Endodermal cell (in vitro differentiated cells): Measurements from ENCODE around the gene CDK11A. TPM values are rescaled to one million over a fixed set of nuclear protein-coding genes. Genes with fewer than 3 reads are reported as not detected.

Source experiments
- DNase-seq: peaks from one replicate; pipeline ENCODE4 v3.0.0-alpha.2; 2017
- H3K27ac ChIP-seq: 2 replicates; pipeline ENCODE4 v1.5.1; 2013; ENCODE audit warnings: mild to moderate bottlenecking, low read depth, low read length, moderate library complexity
- H3K27me3 ChIP-seq: 2 replicates; pipeline ENCODE4 v1.6.1; 2013; ENCODE audit warnings: mild to moderate bottlenecking, low read length, moderate library complexity; ENCODE audit not compliant: insufficient read depth, control insufficient read depth, poor library complexity, severe bottlenecking
- H3K36me3 ChIP-seq: 2 replicates; pipeline ENCODE4 v1.7.0; 2013; ENCODE audit warnings: mild to moderate bottlenecking, low read length, moderate library complexity; ENCODE audit not compliant: control insufficient read depth, insufficient read depth
- H3K4me1 ChIP-seq: one replicate; pipeline ENCODE4 v1.7.0; 2013; ENCODE audit warnings: low read length; ENCODE audit not compliant: control insufficient read depth, insufficient read depth
- H3K4me3 ChIP-seq: 2 replicates; pipeline ENCODE4 v1.5.1; 2013; ENCODE audit warnings: mild to moderate bottlenecking, low read length, moderate library complexity
- H3K9ac ChIP-seq: 2 replicates; pipeline ENCODE4 v1.6.1; 2013; ENCODE audit warnings: mild to moderate bottlenecking, low read length, moderate library complexity; ENCODE audit not compliant: poor library complexity, severe bottlenecking; ENCODE audit errors: extremely low read depth
- H3K9me3 ChIP-seq: 2 replicates; pipeline ENCODE4 v1.6.1; 2013; ENCODE audit warnings: mild to moderate bottlenecking, low read length, moderate library complexity; ENCODE audit not compliant: control insufficient read depth
- H3K27ac Mint-ChIP-seq: 2 replicates; pipeline ENCODE4 v1.8.0; 2020; ENCODE audit warnings: mixed read lengths
- H3K27me3 Mint-ChIP-seq: 2 replicates; pipeline ENCODE4 v1.8.0; 2021; ENCODE audit warnings: mild to moderate bottlenecking, mixed read lengths; ENCODE audit not compliant: insufficient read depth
- H3K36me3 Mint-ChIP-seq: 2 replicates; pipeline ENCODE4 v1.8.0; 2020; ENCODE audit warnings: low read depth, mixed read lengths
- H3K4me1 Mint-ChIP-seq: 2 replicates; pipeline ENCODE4 v1.8.0; 2020; ENCODE audit warnings: mixed read lengths
- H3K4me3 Mint-ChIP-seq: 2 replicates; pipeline ENCODE4 v1.8.0; 2020; ENCODE audit warnings: mild to moderate bottlenecking, moderate library complexity, mixed read lengths
- H3K9me3 Mint-ChIP-seq: 2 replicates; pipeline ENCODE4 v1.8.0; 2020; ENCODE audit warnings: mild to moderate bottlenecking, mixed read lengths
- CTCF ChIP-seq: fragments of 200-600 bp; sonication (generic); conservative IDR thresholded peaks from 2 replicates; pipeline ENCODE4 v1.5.0; 2021; ENCODE audit warnings: antibody characterized with exemption, mild to moderate bottlenecking
- WGBS, 2 experiments: methylation state at CpG; one replicate each; pipeline versions ENCODE4 v1.1.5 to v1.1.7; 2013; ENCODE audit warnings: missing lambda C conversion rate in 2 of 2, mixed read lengths in 1 of 2; ENCODE audit not compliant: insufficient coverage in 1 of 2, insufficient read length in 1 of 2; 5-methylcytosine and 5-hydroxymethylcytosine counted together
- total RNA-seq, 2 donors: library from RNA; stranded (reverse); fragmentation: NEBNext Ultra II Directional in 1 of 2; extraction: Animal tissue kit (Norgen Biotek cat#: 25700) in 1 of 2; gene quantifications; 2 replicates in 1 of 2; 3 replicates in 1 of 2; pipeline ENCODE4 v1.2.1, GENCODE V29; 2021

CDK11A gene
- total RNA-seq, 2 donors from 2014 or later, result 61.0 to 62.1 TPM

GRCh38 chr1:1763657-1764621, 39.8 kb upstream of the CDK11A start:
- Histone ChIP-seq H3K27ac (no peak overlapping the region), H3K9ac (no peak overlapping the region), H3K27me3 (no peaks in the 10 kb centered on the region), H3K36me3 (peaks cover 52% of the 10 kb centered on the region), H3K4me3 (no peak overlapping the region), H3K9me3 (no peaks in the 10 kb centered on the region), H3K4me1 (no peaks in the 10 kb centered on the region)
- Mint-ChIP-seq H3K27me3 (no peaks in the 10 kb centered on the region), H3K36me3 (peaks cover 73% of the 10 kb centered on the region), H3K9me3 (peaks cover 6% of the 10 kb centered on the region), H3K27ac (no peak overlapping the region), H3K4me1 (no peaks in the 10 kb centered on the region), H3K4me3 (no peak overlapping the region)
- DNase-seq, result no peak
- TF ChIP-seq CTCF, result no peak
- 91 to 97% methylated on average over 26 to 32 of the region's 32 CpGs for WGBS, 2 experiments

- no peaks in the 10 kb centered on the region for H3K4me1 Mint-ChIP-seq
- 96 to 97% methylated on average over 13 to 23 of the region's 23 CpGs for WGBS, 2 experiments
- TF ChIP-seq CTCF, result no peak
These were observed 37.6 kb upstream of the CDK11A start for GRCh38 chr1:1761504-1762376.

GRCh38 chr1:1760715-1761114, 36.6 kb upstream of the CDK11A start:
- no peak for TF ChIP-seq CTCF
- Histone ChIP-seq H3K4me1 (no peaks in the 10 kb centered on the region), H3K27ac (no peak overlapping the region), H3K9ac (no peak overlapping the region), H3K36me3 (peaks cover 41% of the 10 kb centered on the region), H3K4me3 (no peak overlapping the region), H3K9me3 (no peaks in the 10 kb centered on the region), H3K27me3 (no peaks in the 10 kb centered on the region)
- no peaks in the 10 kb centered on the region for H3K9me3 Mint-ChIP-seq
- H3K4me3 Mint-ChIP-seq, result no peak overlapping the region
- WGBS, 2 experiments, result 95 to 96% methylated on average over 10 of the region's 10 CpGs
- no peak for DNase-seq
- no peaks in the 10 kb centered on the region for H3K4me1 Mint-ChIP-seq
- peaks cover 70% of the 10 kb centered on the region for H3K36me3 Mint-ChIP-seq
- H3K27me3 Mint-ChIP-seq, result no peaks in the 10 kb centered on the region
- no peak overlapping the region for H3K27ac Mint-ChIP-seq

More at GRCh38 chr1:1761504-1762376, 37.6 kb upstream of the CDK11A start:
- H3K27me3 Mint-ChIP-seq, result no peaks in the 10 kb centered on the region
- H3K27ac ChIP-seq, result no peak overlapping the region
- H3K36me3 ChIP-seq, result peaks cover 37% of the 10 kb centered on the region
- H3K4me1 ChIP-seq, result no peaks in the 10 kb centered on the region
- no peaks in the 10 kb centered on the region for H3K9me3 Mint-ChIP-seq
- no peaks in the 10 kb centered on the region for H3K9me3 ChIP-seq
- peaks cover 68% of the 10 kb centered on the region for H3K36me3 Mint-ChIP-seq
- no peak overlapping the region for H3K4me3 Mint-ChIP-seq
- H3K4me3 ChIP-seq, result no peak overlapping the region
- H3K27ac Mint-ChIP-seq, result no peak overlapping the region
- no peaks in the 10 kb centered on the region for H3K27me3 ChIP-seq
- no peak for DNase-seq
- H3K9ac ChIP-seq, result no peak overlapping the region
